ENCODE measurements around the gene CENPT.

The CENPT gene

GRCh38 chr16:67805718-67806427, 41.6 kb downstream of the CENPT start:
- DNase-seq: no peak

- DNase-seq: no peak
Observed at GRCh38 chr16:67804853-67805542, 42.5 kb downstream of the CENPT start.

GRCh38 chr16:67803894-67804293, 43.6 kb downstream of the CENPT start:
- DNase-seq: no peak

DNA sequence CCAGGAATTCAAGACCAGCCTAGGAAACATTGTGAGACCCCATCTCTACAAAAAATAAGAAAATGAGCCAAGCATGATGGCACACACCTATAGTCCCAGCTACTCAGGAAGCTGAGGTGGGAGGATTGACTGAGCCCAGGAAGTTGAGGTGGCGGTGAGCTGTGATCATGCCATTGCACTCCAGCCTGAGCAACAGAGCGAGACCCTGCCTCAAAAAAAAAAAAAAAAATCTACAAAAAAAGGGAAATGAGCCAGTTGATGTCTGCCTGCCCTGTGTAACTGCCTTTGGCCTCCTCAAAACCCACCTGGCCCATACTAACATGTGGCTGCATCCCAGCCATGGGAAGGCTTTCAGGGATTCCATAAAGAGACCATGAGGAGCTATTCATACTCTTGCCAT, 45.6 kb downstream of the CENPT start:
- DNase-seq: peak; percentile 23

DNA sequence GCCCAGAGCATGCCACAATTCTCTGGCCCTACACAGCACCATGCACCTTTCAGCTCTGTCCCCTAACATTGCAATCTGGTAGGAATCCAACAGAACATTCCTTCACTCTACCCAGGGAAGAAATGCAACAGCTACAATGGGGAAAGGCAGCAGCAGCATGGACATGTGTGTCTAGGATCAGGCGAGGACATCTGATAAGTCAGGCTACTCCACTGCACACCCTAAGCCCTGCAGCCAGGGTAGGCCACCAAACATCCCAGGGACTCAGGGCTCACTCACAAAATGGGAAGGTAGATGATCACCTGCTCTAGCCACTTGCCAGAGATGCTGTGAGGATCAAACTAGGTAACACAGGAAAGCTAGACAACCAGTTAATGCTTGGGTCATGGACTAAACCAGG, 46.3 kb downstream of the CENPT start:
- no peak for DNase-seq

- no peak for DNase-seq
Observed at GRCh38 chr16:67800338-67800926, 47.1 kb downstream of the CENPT start.

DNA sequence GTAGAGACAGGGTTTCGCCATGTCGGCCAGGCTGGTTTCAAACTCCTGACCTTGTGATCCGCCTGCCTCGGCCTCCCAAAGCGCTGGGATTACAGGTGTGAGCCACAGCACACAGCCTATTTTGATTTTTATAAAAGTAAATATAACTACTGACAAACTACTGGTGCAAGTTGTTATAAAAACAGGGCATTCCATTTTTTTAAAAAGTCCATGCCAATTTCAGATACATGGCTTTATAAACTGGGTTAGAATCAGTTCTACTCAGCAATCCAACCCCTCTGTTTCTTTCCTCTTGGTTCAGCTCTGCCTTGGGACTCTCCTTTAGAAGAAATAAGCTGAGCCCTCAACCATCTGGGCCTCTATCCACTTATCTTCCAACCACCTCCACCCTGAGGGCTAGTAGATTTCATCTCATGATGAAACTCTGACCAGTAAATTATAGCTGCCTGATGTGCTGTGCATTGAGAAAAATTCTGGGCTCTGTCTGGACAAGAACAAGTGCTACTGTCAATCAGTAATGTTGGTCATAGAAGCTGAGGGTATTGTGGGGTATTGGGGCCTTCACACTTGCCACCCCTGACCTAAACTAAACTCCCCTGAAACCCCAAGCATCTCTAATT, 51.3 kb downstream of the CENPT start:
- no peak for DNase-seq

DNA sequence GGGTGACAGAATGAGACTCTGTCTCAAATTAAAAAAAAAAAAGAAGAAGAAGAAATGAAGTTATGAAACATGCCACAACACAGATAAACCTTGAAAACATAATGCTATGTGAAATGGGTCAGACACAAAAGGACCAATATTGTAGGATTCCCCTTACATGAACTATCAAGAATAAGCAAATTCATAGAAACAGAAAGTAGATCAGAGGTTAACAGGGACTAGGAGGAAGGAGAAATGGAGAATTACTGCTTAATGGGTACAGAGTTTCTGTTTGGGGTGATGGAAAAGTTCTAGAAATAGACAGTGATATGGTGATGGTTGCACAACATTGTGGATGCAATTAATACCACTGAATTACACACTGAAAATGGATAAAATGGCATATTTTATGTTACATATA, 57.4 kb downstream of the CENPT start:
- no peak for DNase-seq

- no peak for DNase-seq
Observed at GRCh38 chr16:67786491-67786890, 61.0 kb downstream of the CENPT start.

DNA sequence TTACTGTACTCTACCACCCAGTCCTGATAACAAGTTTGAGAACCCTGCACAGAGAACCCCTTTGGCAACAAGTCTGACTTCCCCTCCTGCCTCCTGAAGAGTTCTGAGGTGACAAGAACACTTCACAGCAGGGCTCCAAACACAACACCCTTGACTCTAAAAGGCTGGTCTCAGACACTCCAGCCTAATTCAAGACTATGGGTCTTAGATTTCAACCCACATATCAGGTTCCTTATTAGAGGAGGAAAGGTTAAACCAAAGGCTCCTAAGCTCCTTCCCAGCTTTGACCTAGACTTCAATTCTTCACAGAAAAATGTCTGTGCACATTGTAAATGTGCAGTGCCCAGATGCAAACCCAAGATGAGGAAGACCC, 64.2 kb downstream of the CENPT start:
- DNase-seq: no peak

DNA sequence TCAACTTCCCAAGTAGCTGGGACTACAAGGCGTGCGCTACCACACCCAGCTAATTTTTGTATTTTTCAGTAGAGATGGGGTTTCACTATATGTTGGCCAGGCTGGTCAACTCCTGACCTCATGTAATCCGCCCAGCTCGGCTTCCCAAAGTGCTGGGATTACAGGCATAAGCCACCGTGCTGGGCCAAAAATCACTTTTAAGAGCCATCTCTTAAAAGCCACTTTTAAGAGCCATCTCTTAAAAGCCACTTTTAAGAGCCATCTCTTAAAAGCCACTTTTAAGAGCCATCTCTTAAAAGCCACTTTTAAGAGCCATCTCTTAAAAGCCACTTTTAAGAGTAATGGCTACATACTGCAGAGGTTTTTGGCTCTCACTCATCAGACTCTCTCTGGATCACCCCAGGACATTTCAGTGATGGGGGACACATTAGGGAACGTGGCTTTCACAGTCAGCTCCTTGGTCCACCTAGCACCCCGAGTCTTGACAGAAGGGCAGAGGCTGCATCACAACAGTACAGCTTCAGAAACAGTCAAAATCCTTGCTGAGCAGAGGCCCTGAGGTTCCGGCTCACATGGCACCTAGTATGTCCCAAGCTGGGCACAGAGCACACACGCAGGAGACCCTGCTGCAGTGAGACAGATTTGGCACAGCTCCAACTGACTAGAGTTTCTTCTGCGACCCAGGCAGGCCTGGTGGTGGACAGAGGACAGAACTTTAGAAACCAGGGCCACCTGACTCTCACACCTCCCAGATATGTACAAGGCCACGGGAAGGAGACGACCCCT, 64.7 kb downstream of the CENPT start:
- no peak for DNase-seq

DNA sequence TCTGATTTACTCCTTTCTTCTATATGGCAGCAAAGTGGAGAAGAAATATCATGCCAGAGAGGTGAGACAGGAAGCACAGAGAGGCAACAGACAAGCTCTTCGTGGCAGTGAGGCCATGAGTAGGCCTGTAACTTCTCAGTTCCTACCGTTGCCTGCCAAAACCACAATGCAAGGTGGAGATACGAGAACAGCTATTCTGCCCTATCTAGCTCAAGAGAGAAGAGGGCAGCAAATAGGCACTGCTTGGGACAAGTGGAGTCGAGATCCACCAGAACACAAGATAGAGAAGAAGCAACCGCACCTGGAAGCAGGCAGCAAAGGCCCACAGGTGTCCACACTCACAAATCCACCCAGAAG, 66.0 kb downstream of the CENPT start:
- no peak for DNase-seq

GRCh38 chr16:67780847-67781564, 66.5 kb downstream of the CENPT start:
- DNase-seq: no peak

DNA sequence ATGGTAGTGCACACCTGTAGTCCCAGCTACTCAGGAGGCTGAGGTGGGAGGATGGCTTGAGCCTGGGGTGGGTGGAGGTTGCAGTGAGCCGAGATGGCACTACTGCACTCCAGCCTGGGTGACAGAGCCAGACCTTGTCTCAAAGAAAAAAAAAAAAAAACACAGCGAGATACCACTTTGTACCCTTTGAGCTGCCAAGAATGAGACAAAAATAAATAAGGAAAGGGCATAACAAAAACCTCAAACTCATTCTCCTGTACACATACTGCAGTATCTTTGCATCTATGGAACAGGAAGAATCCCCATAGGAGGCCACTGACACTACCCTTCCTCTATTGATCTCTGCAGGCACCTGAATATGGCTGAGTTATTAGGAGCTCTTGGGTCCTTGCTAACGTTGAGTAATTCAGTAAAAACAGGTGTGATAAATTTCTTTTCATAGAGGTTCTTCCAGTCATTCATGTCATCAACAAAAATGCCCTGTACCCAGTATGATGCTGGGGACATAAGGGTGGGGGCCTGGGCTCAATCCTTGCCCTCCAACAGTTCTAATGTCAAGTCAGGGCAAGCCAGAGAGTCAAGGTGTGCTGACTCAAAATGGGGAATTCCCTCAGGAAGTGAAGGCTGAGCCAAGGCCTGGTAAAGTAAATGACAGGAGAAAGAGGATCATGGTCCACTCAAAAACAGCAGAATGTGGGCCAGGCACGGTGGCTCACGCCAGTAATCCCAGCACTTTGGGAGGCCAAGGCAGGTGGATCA, 68.1 kb downstream of the CENPT start:
- no peak for DNase-seq

All from activated naive CD4-positive, alpha-beta T cell treated with Interleukin-2 at 50 U/mL for 16 hours (primary cell).